Hepatocyte (in vitro differentiated cells): ENCODE data around the gene ART4. TPM values are rescaled to one million over a fixed set of nuclear protein-coding genes. Genes with fewer than 3 reads are reported as not detected.

ENCODE experiments used
- DNase-seq: peaks from one replicate; pipeline ENCODE4 v3.0.0-alpha.2; 2016; ENCODE audit warnings: low spot score
- H2AFZ ChIP-seq: fragments of 200-600 bp; sonication (generic); 2 replicates; pipeline ENCODE4 v1.6.0; 2016; ENCODE audit warnings: antibody characterized with exemption, mild to moderate bottlenecking
- H3K27ac ChIP-seq: fragments of 200-600 bp; sonication (generic); 2 replicates; pipeline ENCODE4 v1.5.1; 2016; ENCODE audit warnings: mild to moderate bottlenecking
- H3K27me3 ChIP-seq: fragments of 200-600 bp; sonication (generic); 2 replicates; pipeline ENCODE4 v1.6.1; 2016
- H3K36me3 ChIP-seq: fragments of 200-600 bp; sonication (generic); replicated peaks from 2 replicates; pipeline ENCODE4 v1.5.1; 2016; ENCODE audit warnings: low read depth; ENCODE audit not compliant: insufficient read depth
- H3K4me1 ChIP-seq: fragments of 200-600 bp; sonication (generic); 2 replicates; pipeline ENCODE4 v1.5.1; 2016; ENCODE audit warnings: mild to moderate bottlenecking, moderate library complexity; ENCODE audit not compliant: insufficient read depth
- H3K4me2 ChIP-seq: fragments of 200-600 bp; sonication (generic); 2 replicates; pipeline ENCODE4 v1.6.0; 2016
- H3K4me3 ChIP-seq: fragments of 200-600 bp; sonication (generic); 2 replicates; pipeline ENCODE4 v1.5.1; 2016; ENCODE audit warnings: mild to moderate bottlenecking
- H3K79me2 ChIP-seq: fragments of 200-600 bp; sonication (generic); 2 replicates; pipeline ENCODE4 v1.6.0; 2017; ENCODE audit warnings: mild to moderate bottlenecking
- H3K9me2 ChIP-seq: fragments of 200-600 bp; sonication (generic); replicated peaks from 2 replicates; pipeline ENCODE4 v1.6.0; 2017; ENCODE audit warnings: mild to moderate bottlenecking; ENCODE audit not compliant: insufficient read depth
- H3K9me3 ChIP-seq: fragments of 200-600 bp; sonication (generic); 2 replicates; pipeline ENCODE4 v1.5.1; 2016; ENCODE audit warnings: low read depth, mild to moderate bottlenecking
- H4K20me1 ChIP-seq: fragments of 200-600 bp; sonication (generic); 2 replicates; pipeline ENCODE4 v1.6.0; 2016; ENCODE audit warnings: mild to moderate bottlenecking; ENCODE audit not compliant: insufficient read depth, poor library complexity, severe bottlenecking
- CTCF ChIP-seq: fragments of 200-600 bp; sonication (generic); IDR thresholded peaks from 2 replicates; pipeline ENCODE4 v1.5.1; 2016; ENCODE audit warnings: antibody characterized with exemption, mild to moderate bottlenecking; ENCODE audit not compliant: poor library complexity
- EZH2 ChIP-seq: fragments of 200-600 bp; sonication (generic); IDR thresholded peaks from 2 replicates; pipeline ENCODE4 v1.6.1; 2016; ENCODE audit warnings: antibody characterized with exemption, mild to moderate bottlenecking, borderline replicate concordance
- EZH2phosphoT487 ChIP-seq: fragments of 200-600 bp; sonication (generic); IDR thresholded peaks from one replicate; pipeline ENCODE4 v1.6.1; 2018; ENCODE audit warnings: antibody characterized with exemption, mild to moderate bottlenecking, low read depth, moderate library complexity; ENCODE audit not compliant: unreplicated experiment, severe bottlenecking
- WGBS: methylation state at CpG from one replicate; pipeline ENCODE4 v1.1.6; 2016; ENCODE audit warnings: low lambda C conversion rate; ENCODE audit errors: missing lambda C conversion rate; 5-methylcytosine and 5-hydroxymethylcytosine counted together
- polyA plus RNA-seq: library from polyadenylated mRNA; unstranded; fragments of >200 nt; fragmentation: Nextera tagmentation; extraction: Ambion mirVana; gene quantifications from 2 replicates; pipeline ENCODE4 v1.2.1, GENCODE V29; 2016
- total RNA-seq: library from RNA; depleted of rRNA; stranded (reverse); fragments of >200 nt; gene quantifications from 2 replicates; pipeline ENCODE4 v1.2.3, GENCODE V29; 2014

Gene ART4
- total RNA-seq (4.9 and 6.3 TPM in 2 replicates), polyA plus RNA-seq (5.1 and 7.3 TPM in 2 replicates)

- H3K27me3 ChIP-seq, result no peaks in the 10 kb centered on the region
- peak within 1 kb of the TSS; percentile 2 for H3K4me3 ChIP-seq
- no peaks in the 10 kb centered on the region for H3K36me3 ChIP-seq
- H3K27ac ChIP-seq, result peak within 1 kb of the TSS; percentile 77
- 56% methylated on average over 10 of the region's 10 CpGs for WGBS
- H4K20me1 ChIP-seq, result no peaks in the 10 kb centered on the region
- no peaks in the 10 kb centered on the region for H3K9me2 ChIP-seq
- TF ChIP-seq EZH2 (no peak), CTCF (no peak), EZH2phosphoT487 (no peak)
- DNase-seq, result no peak
- H3K4me1 ChIP-seq, result peaks cover 36% of the 10 kb centered on the region
- no peaks in the 10 kb centered on the region for H3K9me3 ChIP-seq
- no peaks in the 10 kb centered on the region for H3K79me2 ChIP-seq
- peak within 1 kb of the TSS; percentile 45 for H3K4me2 ChIP-seq
- peak within 1 kb of the TSS; percentile 27 for H2AFZ ChIP-seq
Observed at GRCh38 chr12:14843425-14843887, at the start of gene ART4. TSS of gene ART4 (minus strand) at chr12:14843526. CDS start at chr12:14843113, 413 bp downstream.

GRCh38 chr12:14892726-14893505 lies 49.6 kb upstream of the ART4 start:
- no peaks in the 10 kb centered on the region for H3K27me3 ChIP-seq
- H3K4me3 ChIP-seq, result no peak overlapping the region
- WGBS, result 83% methylated on average over 7 of the region's 7 CpGs
- H3K36me3 ChIP-seq, result no peaks in the 10 kb centered on the region
- H3K9me3 ChIP-seq, result no peaks in the 10 kb centered on the region
- no peaks in the 10 kb centered on the region for H3K4me1 ChIP-seq
- no peak overlapping the region for H3K27ac ChIP-seq
- TF ChIP-seq EZH2phosphoT487 (no peak), CTCF (no peak), EZH2 (no peak)
- H3K9me2 ChIP-seq, result no peaks in the 10 kb centered on the region
- H3K4me2 ChIP-seq, result no peak overlapping the region
- H2AFZ ChIP-seq, result peak overlapping the region; percentile 5
- no peaks in the 10 kb centered on the region for H4K20me1 ChIP-seq
- DNase-seq, result no peak
- H3K79me2 ChIP-seq, result no peaks in the 10 kb centered on the region

GRCh38 chr12:14890701-14891100 lies 47.4 kb upstream of the ART4 start:
- Histone ChIP-seq H3K27me3 (no peaks in the 10 kb centered on the region), H3K36me3 (no peaks in the 10 kb centered on the region), H3K9me2 (no peaks in the 10 kb centered on the region), H2AFZ (no peak overlapping the region), H3K4me2 (no peak overlapping the region), H3K9me3 (no peaks in the 10 kb centered on the region), H3K27ac (no peak overlapping the region), H4K20me1 (no peaks in the 10 kb centered on the region), H3K79me2 (no peaks in the 10 kb centered on the region), H3K4me3 (no peak overlapping the region), H3K4me1 (no peaks in the 10 kb centered on the region)
- 61% methylated on average over 5 of the region's 5 CpGs for WGBS
- no peak for DNase-seq
- no peak for TF ChIP-seq EZH2phosphoT487
- no peak for TF ChIP-seq CTCF
- TF ChIP-seq EZH2, result no peak
